AG04449 (cell line): Measurements from ENCODE around the gene PTPMT1.

ENCODE experiments used
- CTCF ChIA-PET: fragments of 350-600 bp; formaldehyde crosslinking; extraction: SDS; loops from one replicate; lab custom pipeline; 2021; ENCODE audit warnings: antibody characterized with exemption; lab: Yijun Ruan, JAX
- POLR2A ChIA-PET: fragments of 400-600, 350-600 bp; formaldehyde crosslinking; extraction: SDS; loops from one replicate; lab custom pipeline; 2020; ENCODE audit warnings: antibody characterized with exemption, inconsistent platforms; lab: Yijun Ruan, JAX
- DNase-seq: peaks from one replicate; pipeline ENCODE4 v3.0.0-alpha.2; 2010; ENCODE audit warnings: low read depth, low spot score
- H3K4me3 ChIP-seq: 2 replicates; pipeline ENCODE4 v1.5.1; 2011; ENCODE audit warnings: low read depth, mild to moderate bottlenecking, control low read depth, low read length
- TF ChIP-seq, protein P1 (sequence below): IDR thresholded peaks from one replicate; pipeline ENCODE4 v1.5.1; 2011; ENCODE audit warnings: mild to moderate bottlenecking, moderate library complexity, low read length, control low read depth, inconsistent platforms; ENCODE audit not compliant: insufficient read depth; ENCODE audit errors: missing control alignments

The PTPMT1 gene

DNA sequence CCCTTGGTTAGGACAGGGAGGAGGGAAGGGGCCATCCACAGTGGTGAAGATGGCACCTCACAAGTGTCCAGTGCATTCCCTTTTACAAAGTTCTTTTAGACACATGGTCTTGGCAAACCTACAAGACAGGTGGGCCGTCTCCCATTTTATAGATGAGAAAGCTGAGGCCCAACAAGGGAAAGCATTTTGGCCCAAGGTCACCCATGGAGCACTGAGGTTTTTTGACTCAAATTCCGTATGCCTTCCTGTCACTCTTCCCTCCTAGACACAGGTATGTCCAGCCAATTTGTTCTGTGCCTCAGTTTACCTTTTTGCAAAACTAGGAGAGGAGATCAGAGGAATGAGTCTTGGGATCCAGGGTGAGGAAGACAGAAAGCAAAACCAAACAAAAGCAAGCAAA lies 27.6 kb downstream of the PTPMT1 start:
- no peak overlapping the region for H3K4me3 ChIP-seq
- TF ChIP-seq, protein P1, sequence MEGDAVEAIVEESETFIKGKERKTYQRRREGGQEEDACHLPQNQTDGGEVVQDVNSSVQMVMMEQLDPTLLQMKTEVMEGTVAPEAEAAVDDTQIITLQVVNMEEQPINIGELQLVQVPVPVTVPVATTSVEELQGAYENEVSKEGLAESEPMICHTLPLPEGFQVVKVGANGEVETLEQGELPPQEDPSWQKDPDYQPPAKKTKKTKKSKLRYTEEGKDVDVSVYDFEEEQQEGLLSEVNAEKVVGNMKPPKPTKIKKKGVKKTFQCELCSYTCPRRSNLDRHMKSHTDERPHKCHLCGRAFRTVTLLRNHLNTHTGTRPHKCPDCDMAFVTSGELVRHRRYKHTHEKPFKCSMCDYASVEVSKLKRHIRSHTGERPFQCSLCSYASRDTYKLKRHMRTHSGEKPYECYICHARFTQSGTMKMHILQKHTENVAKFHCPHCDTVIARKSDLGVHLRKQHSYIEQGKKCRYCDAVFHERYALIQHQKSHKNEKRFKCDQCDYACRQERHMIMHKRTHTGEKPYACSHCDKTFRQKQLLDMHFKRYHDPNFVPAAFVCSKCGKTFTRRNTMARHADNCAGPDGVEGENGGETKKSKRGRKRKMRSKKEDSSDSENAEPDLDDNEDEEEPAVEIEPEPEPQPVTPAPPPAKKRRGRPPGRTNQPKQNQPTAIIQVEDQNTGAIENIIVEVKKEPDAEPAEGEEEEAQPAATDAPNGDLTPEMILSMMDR = no peak
- CTCF ChIA-PET = interaction anchor here (1.6 to 2.0 kb wide), 2 partner anchors 39 to 181 kb away, joined by 5 to 6 read pairs; no protein-coding TSS in a partner anchor
- POLR2A ChIA-PET = no interaction called here
- DNase-seq = no peak

GRCh38 chr11:47593492-47593933 lies 28.1 kb downstream of the PTPMT1 start:
- POLR2A ChIA-PET = no interaction called here

GRCh38 chr11:47593934-47594855 lies 28.8 kb downstream of the PTPMT1 start, which contains the start of gene C1QTNF4:
Gene C1QTNF4 (minus strand): TSS chr11:47594411. CDS start chr11:47590810, 3,601 bp downstream.
- ChIA-PET POLR2A (no interaction called here), CTCF (interaction anchor here (1.4 to 2.7 kb wide), 2 partner anchors 11 to 14 kb away, joined by 5 to 7 read pairs; no protein-coding TSS in a partner anchor)
- no peak for DNase-seq
- TF ChIP-seq, protein P1 = no peak
- H3K4me3 ChIP-seq = peak within 1 kb of the TSS; percentile 40

More at GRCh38 chr11:47593492-47593933, 28.1 kb downstream of the PTPMT1 start:
- CTCF ChIA-PET = interaction anchor here (2.0 to 2.7 kb wide), 2 partner anchors 12 to 182 kb away, joined by 5 to 7 read pairs; no protein-coding TSS in a partner anchor
- H3K4me3 ChIP-seq = no peak overlapping the region
- no peak for DNase-seq
- TF ChIP-seq, protein P1 = no peak

GRCh38 chr11:47595029-47595428 lies 29.6 kb downstream of the PTPMT1 start:
- DNase-seq = no peak
- TF ChIP-seq, protein P1 = no peak
- POLR2A ChIA-PET = interaction anchor here (1.0 kb wide), 1 partner anchor 13 kb away, joined by 3 read pairs; no protein-coding TSS in a partner anchor
- CTCF ChIA-PET = interaction anchor here (1.2 to 2.7 kb wide), 4 partner anchors 11 to 22 kb away, joined by 4 to 9 read pairs (median 6); partner anchors contain the start of genes KBTBD4 and NDUFS3
- no peak overlapping the region for H3K4me3 ChIP-seq

DNA sequence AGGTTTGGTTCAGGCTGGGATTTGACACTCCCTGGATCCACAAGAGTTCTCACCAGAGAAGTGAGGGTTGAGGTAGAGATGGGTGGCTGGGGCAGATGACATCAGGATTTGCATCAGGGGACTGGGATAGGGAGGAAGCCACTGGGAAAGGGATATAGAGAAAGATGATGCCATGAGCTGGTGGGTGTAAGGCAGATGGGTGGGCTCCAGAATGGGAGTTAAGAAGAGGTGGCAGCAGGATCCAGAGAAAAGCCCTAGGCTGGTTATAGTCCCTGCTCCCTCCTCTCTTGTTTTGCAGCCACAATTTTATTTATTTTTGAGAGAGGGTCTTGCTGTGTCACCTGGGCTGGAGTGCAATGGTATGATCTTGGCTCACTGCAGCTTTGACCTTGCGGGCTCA lies 30.6 kb downstream of the PTPMT1 start:
- ChIA-PET CTCF (interaction anchor here (0.8 to 2.7 kb wide), 5 partner anchors 10 to 24 kb away, joined by 3 to 9 read pairs (median 5); partner anchors contain the start of genes KBTBD4 and NDUFS3), POLR2A (interaction anchor here (1.0 kb wide), 1 partner anchor 12 kb away, joined by 3 read pairs; no protein-coding TSS in a partner anchor)
- no peak for DNase-seq
- H3K4me3 ChIP-seq = no peak overlapping the region
- TF ChIP-seq, protein P1 = no peak
